Naive thymus-derived CD8-positive, alpha-beta T cell (primary cell): ENCODE measurements around the gene LATS2. TPM values are rescaled to one million over a fixed set of nuclear protein-coding genes. Genes with fewer than 3 reads are reported as not detected.

Experiments
- ATAC-seq, 2 donors: fragments of 150-1000 bp; cut with Tn5 transposase in 1 of 2; sonication (Bioruptor Pico), chemical (Tn5 transposase) in 1 of 2; 1 replicate in 1 of 2; 2 replicates in 1 of 2; pipeline ENCODE4 v1.10.0; 2021; ENCODE audit warnings: mild to moderate bottlenecking in 2 of 2, moderate library complexity in 2 of 2
- POLR2A ChIA-PET: fragments of 350-600 bp; sonication (Branson Sonifier 250); formaldehyde crosslinking; loops from one replicate; lab custom pipeline; 2021; ENCODE audit warnings: antibody characterized with exemption; lab: Charles Lee
- DNase-seq, 10 donors: peaks; one replicate each; pipeline versions ENCODE4 v3.0.0 to v3.0.0-alpha.2; 2020 to 2022
- H3K27ac Mint-ChIP-seq, 10 donors: one replicate each; pipeline ENCODE4 v1.8.0; 2020 to 2022; ENCODE audit warnings: mild to moderate bottlenecking in 10 of 10, mixed read lengths in 10 of 10, moderate library complexity in 4 of 10, inconsistent platforms in 1 of 10
- H3K27me3 Mint-ChIP-seq, 5 donors: one replicate each; pipeline ENCODE4 v1.8.0; 2021 to 2022; ENCODE audit warnings: mixed read lengths in 5 of 5
- H3K36me3 Mint-ChIP-seq, 3 donors: one replicate each; pipeline ENCODE4 v1.8.0; 2020 to 2022; ENCODE audit warnings: mixed read lengths in 3 of 3, mild to moderate bottlenecking in 2 of 3, inconsistent platforms in 1 of 3
- H3K4me1 Mint-ChIP-seq, 4 donors: one replicate each; pipeline ENCODE4 v1.8.0; 2021 to 2022; ENCODE audit warnings: mixed read lengths in 4 of 4
- H3K4me3 Mint-ChIP-seq, 10 donors: one replicate each; pipeline ENCODE4 v1.8.0; 2020 to 2022; ENCODE audit warnings: mild to moderate bottlenecking in 10 of 10, mixed read lengths in 10 of 10, moderate library complexity in 6 of 10, inconsistent platforms in 1 of 10
- H3K9me3 Mint-ChIP-seq, 9 donors: one replicate each; pipeline ENCODE4 v1.8.0; 2020 to 2022; ENCODE audit warnings: mixed read lengths in 9 of 9, mild to moderate bottlenecking in 3 of 9, inconsistent platforms in 1 of 9, moderate library complexity in 1 of 9
- polyA plus RNA-seq, 3 donors: library from polyadenylated mRNA; unstranded; fragments of 300-500 nt; fragmentation: Illumina TruSeq; gene quantifications; one replicate each; pipeline ENCODE4 v1.2.3, GENCODE V29; 2021
- total RNA-seq, 8 experiments: library from RNA in 2 of 8; stranded (reverse) in 2 of 8; gene quantifications; one replicate each; pipeline ENCODE4 v1.2.3 and lab custom pipeline; 2021 to 2026

LATS2 gene
- total and polyA plus RNA-seq, 5 experiments from 2014 or later = 0.06 to 0.70 (median 0.38) TPM; not detected in 1

DNA sequence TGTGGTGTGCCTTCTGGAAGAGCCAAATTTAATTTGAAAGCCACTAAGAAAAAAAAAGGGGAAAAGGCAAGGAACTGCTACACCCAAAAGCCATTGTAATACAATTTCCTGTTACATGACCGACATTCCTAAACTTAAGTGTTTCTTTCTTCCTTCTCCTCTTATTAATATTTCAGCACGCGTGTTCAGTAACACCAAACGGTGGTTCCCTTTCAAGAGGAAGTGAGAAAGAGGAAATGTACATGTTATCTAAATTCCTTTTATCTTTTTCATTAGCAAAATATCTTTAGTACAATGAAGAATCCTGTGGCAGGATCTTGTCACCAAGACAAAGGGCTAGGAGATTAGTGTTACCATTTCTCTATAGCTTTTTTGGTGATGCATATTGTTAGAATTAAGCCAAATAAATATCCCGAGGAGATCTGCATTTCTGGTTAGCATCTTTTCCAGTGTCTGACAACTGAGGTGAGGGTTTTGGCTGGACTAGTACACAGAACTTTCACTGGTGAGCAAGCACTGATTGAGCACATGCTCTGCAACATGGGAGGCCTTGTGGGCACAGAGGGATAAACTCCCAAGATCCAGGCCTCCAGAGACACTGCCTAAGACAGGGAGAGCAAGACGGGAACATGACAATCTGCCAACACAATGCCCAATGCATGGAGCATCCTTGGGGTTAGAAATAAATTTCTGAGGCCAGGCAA, 22.1 kb downstream of the LATS2 start:
- no peaks in the 10 kb centered on the region for H3K27me3 Mint-ChIP-seq
- H3K4me1 Mint-ChIP-seq = peaks cover 5 to 38% (median 14%) of the 10 kb centered on the region in 4 donors
- ATAC-seq (no peak), DNase-seq (no peak)
- H3K4me3 Mint-ChIP-seq = peak overlapping the region in 5 of 10 donors; percentile 11 to 54 (median 28)
- no peaks in the 10 kb centered on the region for H3K36me3 Mint-ChIP-seq
- H3K27ac Mint-ChIP-seq = peak overlapping the region in 6 of 10 donors; percentile 5 to 90 (median 52)
- no peaks in the 10 kb centered on the region for H3K9me3 Mint-ChIP-seq
- POLR2A ChIA-PET = interaction anchor here (0.7 kb wide), 1 partner anchor 128 kb away, joined by 4 read pairs; no protein-coding TSS in a partner anchor

DNA sequence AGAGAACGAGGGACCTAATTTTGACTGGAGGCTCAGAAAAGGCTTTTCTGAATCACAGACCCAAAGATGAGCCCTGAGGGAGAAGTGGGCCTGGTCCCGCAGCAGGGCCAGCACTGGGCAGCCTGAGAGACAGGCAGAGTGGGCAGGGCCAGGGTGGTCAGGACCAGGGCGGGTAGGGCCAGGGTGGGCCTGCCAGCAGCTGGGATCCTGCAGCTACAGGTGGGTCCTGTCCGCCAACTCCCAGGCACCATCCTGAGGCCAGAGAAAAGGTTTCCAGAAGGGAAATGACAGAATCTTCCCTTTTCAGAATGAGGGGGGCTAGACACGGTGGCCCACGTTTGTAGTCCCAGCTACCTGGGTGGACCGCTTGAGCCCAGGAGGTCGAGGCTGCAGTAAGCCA, 23.7 kb downstream of the LATS2 start:
- Mint-ChIP-seq H3K4me1 (peaks cover 5 to 45% (median 14%) of the 10 kb centered on the region in 4 donors), H3K4me3 (no peak overlapping the region), H3K9me3 (no peaks in the 10 kb centered on the region), H3K27ac (peak overlapping the region in 1 of 10 donors; percentile 59), H3K27me3 (no peaks in the 10 kb centered on the region), H3K36me3 (no peaks in the 10 kb centered on the region)
- no peak for DNase-seq
- ATAC-seq = no peak
- POLR2A ChIA-PET = no interaction called here

DNA sequence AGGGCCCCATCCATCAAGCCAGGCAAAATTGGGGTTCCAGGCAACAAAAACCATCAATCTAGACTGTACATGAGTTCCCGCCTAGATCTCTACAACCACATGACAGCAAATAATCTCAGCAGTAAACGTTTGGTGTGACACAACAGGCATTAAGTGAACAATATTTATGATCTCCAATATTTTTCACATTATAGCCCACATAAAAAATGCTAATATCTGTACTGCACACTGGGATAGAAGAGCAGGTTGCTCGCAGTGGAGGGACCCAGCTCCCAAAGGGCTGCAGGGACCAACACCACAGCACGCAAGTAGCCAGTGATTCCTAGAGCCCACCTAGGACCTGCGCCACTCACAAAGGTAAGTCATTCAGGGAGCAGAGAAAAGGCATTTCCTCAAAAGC, 25.9 kb downstream of the LATS2 start:
- Mint-ChIP-seq H3K36me3 (peaks cover 0 to 5% (median 0%) of the 10 kb centered on the region in 3 donors), H3K4me3 (no peak overlapping the region), H3K27ac (peak overlapping the region in 2 of 10 donors; percentile 21 to 38), H3K9me3 (peaks cover 0 to 4% (median 0%) of the 10 kb centered on the region in 9 donors), H3K27me3 (no peaks in the 10 kb centered on the region), H3K4me1 (peaks cover 5 to 40% (median 13%) of the 10 kb centered on the region in 4 donors)
- ATAC-seq (no peak), DNase-seq (no peak)
- POLR2A ChIA-PET = no interaction called here

DNA sequence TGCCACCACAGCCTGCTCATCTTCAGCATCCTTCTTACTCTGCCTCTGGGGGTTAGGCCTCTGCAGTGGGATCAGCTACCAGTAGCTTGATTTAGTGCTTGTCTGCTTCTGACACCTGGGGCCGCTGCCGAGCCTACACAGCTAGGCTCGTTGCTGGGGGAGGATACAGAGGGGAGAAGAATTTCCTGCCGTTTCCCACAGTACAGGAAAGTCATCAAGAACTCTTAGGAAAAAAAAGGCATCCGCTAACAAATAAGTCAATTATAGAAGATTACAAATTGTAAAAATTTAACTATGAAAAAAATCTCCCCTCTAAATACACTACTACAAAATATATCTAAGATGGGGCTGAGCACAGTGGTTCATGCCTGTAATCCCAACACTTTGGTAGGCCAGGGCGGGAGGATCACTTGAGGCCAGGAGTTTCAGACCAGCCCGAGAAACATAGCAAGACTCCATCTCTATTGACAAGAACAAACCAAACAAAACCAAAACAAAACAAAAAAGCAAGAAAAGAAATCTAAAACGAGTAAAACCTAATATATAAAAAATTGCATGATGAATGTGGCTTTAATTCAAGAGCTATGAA, 26.7 kb downstream of the LATS2 start:
- Mint-ChIP-seq H3K36me3 (peaks cover 0 to 5% (median 0%) of the 10 kb centered on the region in 3 donors), H3K27ac (peak overlapping the region in 2 of 10 donors; percentile 38 to 50), H3K4me3 (no peak overlapping the region), H3K9me3 (peaks cover 0 to 4% (median 0%) of the 10 kb centered on the region in 9 donors), H3K27me3 (no peaks in the 10 kb centered on the region), H3K4me1 (peaks cover 5 to 36% (median 12%) of the 10 kb centered on the region in 4 donors)
- peak in 1 of 2 donors; percentile 27 for ATAC-seq
- DNase-seq = no peak
- POLR2A ChIA-PET = no interaction called here

GRCh38 chr13:21033856-21034602, 27.4 kb downstream of the LATS2 start:
- H3K27ac Mint-ChIP-seq = no peak overlapping the region
- H3K9me3 Mint-ChIP-seq = peaks cover 0 to 5% (median 0%) of the 10 kb centered on the region in 9 donors
- H3K4me1 Mint-ChIP-seq = peaks cover 0 to 29% (median 5%) of the 10 kb centered on the region in 4 donors
- DNase-seq = no peak
- no peak overlapping the region for H3K4me3 Mint-ChIP-seq
- H3K27me3 Mint-ChIP-seq = no peaks in the 10 kb centered on the region
- no peak for ATAC-seq
- POLR2A ChIA-PET = no interaction called here
- peaks cover 0 to 5% (median 2%) of the 10 kb centered on the region in 3 donors for H3K36me3 Mint-ChIP-seq

- H3K27ac Mint-ChIP-seq = no peak overlapping the region
- no peak for DNase-seq
- H3K4me1 Mint-ChIP-seq = peaks cover 0 to 24% (median 0%) of the 10 kb centered on the region in 4 donors
- H3K4me3 Mint-ChIP-seq = no peak overlapping the region
- peaks cover 0 to 7% (median 0%) of the 10 kb centered on the region in 9 donors for H3K9me3 Mint-ChIP-seq
- no peaks in the 10 kb centered on the region for H3K27me3 Mint-ChIP-seq
- POLR2A ChIA-PET = no interaction called here
- no peak for ATAC-seq
- peaks cover 0 to 5% (median 5%) of the 10 kb centered on the region in 3 donors for H3K36me3 Mint-ChIP-seq
Observed at GRCh38 chr13:21033212-21033840, 28.1 kb downstream of the LATS2 start.

- no peak overlapping the region for H3K4me3 Mint-ChIP-seq
- no peaks in the 10 kb centered on the region for H3K27me3 Mint-ChIP-seq
- POLR2A ChIA-PET = no interaction called here
- peaks cover 0 to 22% (median 0%) of the 10 kb centered on the region in 4 donors for H3K4me1 Mint-ChIP-seq
- H3K27ac Mint-ChIP-seq = no peak overlapping the region
- DNase-seq (no peak), ATAC-seq (no peak)
- peaks cover 0 to 7% (median 0%) of the 10 kb centered on the region in 9 donors for H3K9me3 Mint-ChIP-seq
- peaks cover 0 to 5% (median 5%) of the 10 kb centered on the region in 3 donors for H3K36me3 Mint-ChIP-seq
Observed at GRCh38 chr13:21032656-21033055, 28.7 kb downstream of the LATS2 start.

DNA sequence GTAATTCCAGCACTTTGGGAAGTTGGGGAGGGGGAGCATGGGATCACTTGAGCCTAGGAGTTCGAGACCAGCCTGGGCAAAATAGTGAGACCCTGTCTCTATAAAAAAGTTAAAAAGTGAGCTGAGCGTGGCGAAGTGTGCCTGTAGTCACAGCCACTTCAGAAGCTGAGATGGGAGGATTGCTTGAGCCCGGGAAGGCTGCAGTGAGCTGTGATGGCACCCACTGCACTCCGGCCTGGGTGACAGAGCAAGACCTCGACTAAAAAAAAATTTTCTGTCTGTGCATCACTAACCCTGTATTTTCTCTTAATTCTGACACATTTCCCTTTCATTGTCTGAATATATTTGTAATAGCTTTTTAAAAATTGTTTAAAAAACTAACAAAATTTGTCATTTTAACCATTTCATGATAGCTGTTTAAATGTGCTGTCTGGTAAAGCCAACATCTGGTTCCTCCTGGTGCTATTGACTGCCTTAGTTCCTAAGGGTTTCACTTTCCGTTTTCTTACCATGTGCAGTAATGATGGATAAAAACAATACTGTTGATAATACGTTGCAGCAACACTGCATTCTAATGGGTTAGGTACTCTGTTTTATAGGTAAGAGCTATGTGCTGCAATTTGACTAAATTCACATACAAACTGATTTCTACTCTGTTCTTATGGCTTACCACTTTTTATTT, 29.7 kb downstream of the LATS2 start:
- no peak for DNase-seq
- Mint-ChIP-seq H3K27ac (no peak overlapping the region), H3K4me3 (no peak overlapping the region), H3K4me1 (peaks cover 0 to 22% (median 0%) of the 10 kb centered on the region in 4 donors), H3K27me3 (no peaks in the 10 kb centered on the region), H3K9me3 (peaks cover 0 to 7% (median 0%) of the 10 kb centered on the region in 9 donors), H3K36me3 (peaks cover 0 to 5% (median 5%) of the 10 kb centered on the region in 3 donors)
- POLR2A ChIA-PET = interaction anchor here (0.6 kb wide), 1 partner anchor 556 kb away, joined by 3 read pairs; no protein-coding TSS in a partner anchor
- ATAC-seq = no peak

GRCh38 chr13:21025539-21025938, 35.8 kb downstream of the LATS2 start:
- POLR2A ChIA-PET = no interaction called here
- Mint-ChIP-seq H3K27me3 (no peaks in the 10 kb centered on the region), H3K4me1 (no peaks in the 10 kb centered on the region)

DNA sequence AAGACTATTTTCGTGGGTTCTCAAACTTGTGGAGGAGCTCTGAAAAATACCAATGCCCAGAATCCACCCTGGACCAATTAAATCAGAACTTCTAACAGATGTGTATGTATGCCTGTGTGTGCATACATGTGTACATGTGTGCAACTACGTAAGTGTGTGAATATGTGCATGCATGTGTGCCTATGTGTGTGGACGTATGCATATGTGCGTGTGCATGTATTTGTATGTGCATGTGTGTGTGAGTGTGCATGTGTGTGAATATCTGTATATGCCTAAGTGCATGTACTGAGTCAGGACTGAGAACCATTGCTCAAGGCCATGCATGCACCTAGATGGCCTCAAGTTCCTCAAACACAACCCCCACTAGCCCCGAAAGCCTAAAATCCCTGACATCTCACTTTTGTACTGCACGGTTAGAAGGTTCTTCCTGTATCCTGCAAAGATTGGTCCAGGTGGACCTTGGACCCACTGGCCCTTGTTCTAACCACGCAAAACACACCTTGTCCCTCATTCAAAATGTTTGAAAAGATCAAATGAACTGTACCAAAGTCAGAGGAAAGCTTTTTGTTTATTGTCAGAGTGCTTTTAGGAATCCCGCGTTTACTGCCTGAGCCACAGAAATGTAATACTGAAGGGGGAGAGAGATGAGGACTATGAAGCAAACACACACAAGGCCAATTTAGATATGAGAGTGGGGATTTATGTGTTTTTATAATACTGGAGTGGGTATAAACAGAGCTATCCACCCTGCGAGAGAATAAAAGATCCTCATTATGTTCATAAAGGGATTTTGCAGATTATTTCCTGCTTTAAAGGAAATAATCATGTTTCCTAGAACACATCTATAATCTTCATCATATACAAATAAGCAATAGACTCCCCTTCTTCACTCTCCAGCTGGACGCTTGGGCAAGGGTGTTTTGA, 39.1 kb downstream of the LATS2 start:
- ATAC-seq (no peak), DNase-seq (no peak)
- Mint-ChIP-seq H3K27me3 (no peaks in the 10 kb centered on the region), H3K27ac (peak overlapping the region in 1 of 10 donors; percentile 19), H3K4me1 (peaks cover 0 to 9% (median 4%) of the 10 kb centered on the region in 4 donors), H3K4me3 (no peak overlapping the region), H3K36me3 (no peaks in the 10 kb centered on the region), H3K9me3 (no peaks in the 10 kb centered on the region)
- POLR2A ChIA-PET = no interaction called here

More at GRCh38 chr13:21025539-21025938, 35.8 kb downstream of the LATS2 start:
- ATAC-seq (no peak), DNase-seq (no peak)
- Mint-ChIP-seq H3K36me3 (peaks cover 0 to 5% (median 0%) of the 10 kb centered on the region in 3 donors), H3K4me3 (no peak overlapping the region), H3K9me3 (peaks cover 0 to 4% (median 0%) of the 10 kb centered on the region in 9 donors), H3K27ac (no peak overlapping the region)

DNA sequence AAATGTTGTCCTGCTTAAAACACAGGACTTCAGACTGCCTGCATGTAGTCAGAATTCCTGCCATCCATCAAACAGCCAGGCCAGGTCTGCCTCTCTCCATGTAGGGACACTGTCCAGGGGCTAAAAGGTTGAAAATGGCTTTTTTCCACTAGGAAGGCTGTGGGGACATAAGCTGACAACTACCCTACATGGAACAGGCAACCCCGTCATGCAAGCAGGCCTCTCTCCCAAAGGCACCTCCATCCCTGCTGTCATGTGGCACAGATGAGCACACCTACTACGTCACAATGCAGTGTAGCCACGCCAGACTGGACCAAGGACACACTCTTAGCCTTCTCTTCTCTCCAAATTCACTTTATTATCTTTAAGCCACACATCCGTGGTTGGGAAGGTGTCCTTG, 40.8 kb downstream of the LATS2 start:
- DNase-seq (no peak), ATAC-seq (no peak)
- H3K9me3 Mint-ChIP-seq = no peaks in the 10 kb centered on the region
- H3K27me3 Mint-ChIP-seq = no peaks in the 10 kb centered on the region
- no peak overlapping the region for H3K4me3 Mint-ChIP-seq
- H3K27ac Mint-ChIP-seq = peak overlapping the region in 2 of 10 donors; percentile 51 to 57
- POLR2A ChIA-PET = no interaction called here
- H3K4me1 Mint-ChIP-seq = peaks cover 0 to 19% (median 12%) of the 10 kb centered on the region in 4 donors
- H3K36me3 Mint-ChIP-seq = no peaks in the 10 kb centered on the region
